ENCODE data around the gene FOCAD.
"Not testable (repeated sequence)": the region's sequence is repeated elsewhere in the genome, so short reads cannot be mapped to it uniquely, and the experiment has no call there.

The FOCAD gene

GRCh38 chr9:20651939-20652338 lies 32.1 kb upstream of the FOCAD start:
- H3K27me3 ChIP-seq (ENCODE audit: insufficient read depth, low read length), result no peaks in the 10 kb centered on the region
- no peak overlapping the region for H3K4me3 ChIP-seq (ENCODE audit: low read length)
- H3K9me3 ChIP-seq (ENCODE audit: insufficient read depth, low read depth, low read length), result no peaks in the 10 kb centered on the region
- no peak overlapping the region for H3K9ac ChIP-seq (ENCODE audit: low read depth, low read length)
- no peak overlapping the region for H3K27ac ChIP-seq (ENCODE audit: low read depth, low read length)
- H3K36me3 ChIP-seq (ENCODE audit: insufficient read depth, low read length), result no peaks in the 10 kb centered on the region
- 94% methylated on average over 4 of the region's 4 CpGs for WGBS
- no peaks in the 10 kb centered on the region for H3K4me1 ChIP-seq (ENCODE audit: insufficient read depth, low read length)

DNA sequence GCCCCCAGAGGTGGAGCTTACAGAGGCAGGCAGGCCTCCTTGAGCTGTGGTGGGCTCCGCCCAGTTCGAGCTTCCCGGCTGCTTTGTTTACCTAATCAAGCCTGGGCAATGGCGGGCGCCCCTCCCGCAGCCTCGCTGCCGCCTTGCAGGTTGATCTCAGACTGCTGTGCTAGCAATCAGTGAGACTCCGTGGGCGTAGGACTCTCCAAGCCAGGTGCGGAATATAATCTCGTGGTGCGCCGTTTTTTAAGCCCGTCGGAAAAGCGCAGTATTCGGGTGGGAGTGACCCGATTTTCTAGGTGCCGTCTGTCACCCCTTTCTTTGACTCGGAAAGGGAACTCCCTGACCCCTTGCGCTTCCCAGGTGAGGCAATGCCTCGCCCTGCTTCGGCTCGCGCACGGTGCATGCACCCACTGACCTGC lies 25.8 kb upstream of the FOCAD start:
- peak overlapping the region; percentile 7; the same call in 1 of the 2 replicates for H3K27ac ChIP-seq (ENCODE audit: low read depth, low read length)
- H3K27me3 ChIP-seq (ENCODE audit: insufficient read depth, low read length); H3K9me3 ChIP-seq (ENCODE audit: insufficient read depth, low read depth, low read length); H3K36me3 ChIP-seq (ENCODE audit: insufficient read depth, low read length): not testable (repeated sequence)
- H3K9ac ChIP-seq (ENCODE audit: low read depth, low read length), result peak overlapping the region; percentile 82
- peak overlapping the region; percentile 66 for H3K4me3 ChIP-seq (ENCODE audit: low read length)
- WGBS, result under 1% methylated on average over 25 of the region's 27 CpGs
- peaks cover 34% of the 10 kb centered on the region for H3K4me1 ChIP-seq (ENCODE audit: insufficient read depth, low read length)

DNA sequence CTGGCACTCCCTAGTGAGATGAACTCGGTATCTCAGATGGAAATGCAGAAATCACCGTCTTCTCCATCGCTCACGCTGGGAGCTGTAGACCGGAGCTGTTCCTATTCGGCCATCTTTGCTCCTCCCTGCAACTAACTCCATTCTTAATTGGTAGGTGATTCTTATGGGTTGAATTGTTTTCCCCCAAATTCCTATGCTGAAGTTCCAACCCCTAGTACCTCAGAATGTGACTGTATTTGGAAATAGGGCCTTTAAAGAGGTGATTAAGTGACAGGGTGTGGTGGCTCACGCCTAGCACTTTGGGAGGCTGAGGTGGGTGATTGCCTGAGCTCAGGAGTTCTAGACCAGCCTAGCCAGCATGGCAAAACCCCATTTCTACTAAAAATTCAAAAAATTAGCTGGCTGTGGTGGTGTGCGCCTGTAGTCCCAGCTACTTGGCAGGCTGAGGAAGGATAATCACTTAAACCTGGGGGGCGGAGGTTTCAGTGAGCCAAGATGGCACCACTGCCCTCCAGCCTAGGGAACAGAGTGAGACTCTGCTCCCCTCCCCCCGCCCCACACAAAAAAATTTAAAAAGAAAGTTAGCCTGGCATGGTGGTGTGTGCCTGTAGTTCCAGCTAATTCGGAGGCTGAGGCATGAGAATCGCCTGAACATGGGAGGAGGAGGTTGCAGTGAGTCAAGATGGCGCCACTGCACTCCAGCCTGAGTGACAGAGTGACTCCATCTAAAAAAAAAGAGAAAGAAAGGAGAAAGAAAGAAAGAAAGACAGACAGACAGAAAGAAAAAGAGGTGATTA lies 25.2 kb upstream of the FOCAD start:
- peak overlapping the region; percentile 60 for H3K27ac ChIP-seq (ENCODE audit: low read depth, low read length)
- no peaks in the 10 kb centered on the region; the same call in 1 of the 2 replicates for H3K36me3 ChIP-seq (ENCODE audit: insufficient read depth, low read length)
- H3K4me3 ChIP-seq (ENCODE audit: low read length), result peak overlapping the region; percentile 66
- H3K9ac ChIP-seq (ENCODE audit: low read depth, low read length), result peak overlapping the region; percentile 82
- 46% methylated on average over 11 of the region's 13 CpGs for WGBS
- no peaks in the 10 kb centered on the region for H3K9me3 ChIP-seq (ENCODE audit: insufficient read depth, low read depth, low read length)
- peaks cover 40% of the 10 kb centered on the region for H3K4me1 ChIP-seq (ENCODE audit: insufficient read depth, low read length)
- H3K27me3 ChIP-seq (ENCODE audit: insufficient read depth, low read length), result no peaks in the 10 kb centered on the region

- H3K27ac ChIP-seq (ENCODE audit: low read depth, low read length), result no peak overlapping the region
Measured at GRCh38 chr9:20659474-20659967, 24.5 kb upstream of the FOCAD start.

DNA sequence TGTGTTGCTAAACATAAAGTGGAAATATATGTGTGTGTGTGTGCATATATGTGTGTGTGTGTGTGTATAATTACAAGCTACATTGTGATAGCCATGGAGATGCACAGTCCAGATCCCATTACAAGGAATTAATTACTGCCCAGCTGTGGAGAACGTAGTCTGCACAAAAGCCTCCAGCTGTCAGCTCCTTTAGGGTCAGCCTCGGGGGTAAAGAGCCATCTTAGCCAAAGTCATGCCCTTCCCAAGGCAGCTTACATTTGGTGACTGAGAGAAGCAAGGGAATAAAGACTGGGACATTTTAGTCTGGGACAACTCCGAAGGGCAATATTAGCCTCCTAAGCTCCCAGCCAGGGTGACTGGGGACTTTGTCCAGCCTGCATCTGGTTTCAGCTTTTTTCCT lies 21.9 kb upstream of the FOCAD start:
- H3K4me3 ChIP-seq (ENCODE audit: low read length), result no peak overlapping the region
- no peaks in the 10 kb centered on the region; the same call in 1 of the 2 replicates for H3K36me3 ChIP-seq (ENCODE audit: insufficient read depth, low read length)
- no peak overlapping the region for H3K9ac ChIP-seq (ENCODE audit: low read depth, low read length)
- WGBS, result 69% methylated on average over 3 of the region's 3 CpGs
- H3K9me3 ChIP-seq (ENCODE audit: insufficient read depth, low read depth, low read length), result no peaks in the 10 kb centered on the region
- peaks cover 57% of the 10 kb centered on the region for H3K4me1 ChIP-seq (ENCODE audit: insufficient read depth, low read length)
- no peaks in the 10 kb centered on the region for H3K27me3 ChIP-seq (ENCODE audit: insufficient read depth, low read length)
- no peak overlapping the region for H3K27ac ChIP-seq (ENCODE audit: low read depth, low read length)

More at GRCh38 chr9:20659474-20659967, 24.5 kb upstream of the FOCAD start:
- Histone ChIP-seq H3K9ac (ENCODE audit: low read depth, low read length) (no peak overlapping the region), H3K27me3 (ENCODE audit: insufficient read depth, low read length) (no peaks in the 10 kb centered on the region), H3K4me3 (ENCODE audit: low read length) (peak overlapping the region; percentile 66), H3K36me3 (ENCODE audit: insufficient read depth, low read length) (no peaks in the 10 kb centered on the region; the same call in 1 of the 2 replicates), H3K9me3 (ENCODE audit: insufficient read depth, low read depth, low read length) (no peaks in the 10 kb centered on the region), H3K4me1 (ENCODE audit: insufficient read depth, low read length) (peaks cover 46% of the 10 kb centered on the region)
- 73% methylated on average over 2 of the region's 2 CpGs for WGBS

DNA sequence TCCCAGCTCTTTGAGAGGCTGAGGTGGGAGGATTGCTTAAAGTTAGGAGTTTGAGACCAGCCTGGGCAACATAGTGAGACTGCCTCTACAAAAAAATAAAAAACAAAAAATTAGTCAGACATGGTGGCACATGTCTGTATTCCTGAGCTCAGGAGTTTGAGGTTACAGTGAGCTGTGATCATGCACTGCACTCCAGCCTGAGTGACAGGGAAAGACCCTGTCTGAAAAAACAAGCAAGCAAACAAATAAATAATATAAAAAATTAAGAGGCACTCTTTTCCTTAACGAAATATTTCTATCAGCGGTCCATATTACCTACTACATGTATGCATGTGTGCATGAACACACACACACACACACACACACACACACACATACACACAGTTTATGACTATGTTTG lies 20.9 kb upstream of the FOCAD start:
- no peak overlapping the region for H3K27ac ChIP-seq (ENCODE audit: low read depth, low read length)
- peaks cover 62% of the 10 kb centered on the region for H3K4me1 ChIP-seq (ENCODE audit: insufficient read depth, low read length)
- no peak overlapping the region for H3K4me3 ChIP-seq (ENCODE audit: low read length)
- 94% methylated on average over 2 of the region's 2 CpGs for WGBS
- H3K27me3 ChIP-seq (ENCODE audit: insufficient read depth, low read length), result no peaks in the 10 kb centered on the region
- H3K9me3 ChIP-seq (ENCODE audit: insufficient read depth, low read depth, low read length), result no peaks in the 10 kb centered on the region
- H3K36me3 ChIP-seq (ENCODE audit: insufficient read depth, low read length), result no peaks in the 10 kb centered on the region; the same call in 1 of the 2 replicates
- H3K9ac ChIP-seq (ENCODE audit: low read depth, low read length), result no peak overlapping the region

- Histone ChIP-seq H3K36me3 (ENCODE audit: insufficient read depth, low read length) (no peaks in the 10 kb centered on the region; the same call in 1 of the 2 replicates), H3K27ac (ENCODE audit: low read depth, low read length) (peak overlapping the region; percentile 69; the same call in 1 of the 2 replicates), H3K4me3 (ENCODE audit: low read length) (no peak overlapping the region), H3K9me3 (ENCODE audit: insufficient read depth, low read depth, low read length) (no peaks in the 10 kb centered on the region), H3K27me3 (ENCODE audit: insufficient read depth, low read length) (no peaks in the 10 kb centered on the region), H3K4me1 (ENCODE audit: insufficient read depth, low read length) (peaks cover 57% of the 10 kb centered on the region), H3K9ac (ENCODE audit: low read depth, low read length) (no peak overlapping the region)
- 34% methylated on average over 2 of the region's 3 CpGs for WGBS
Measured at GRCh38 chr9:20664501-20664900, 19.6 kb upstream of the FOCAD start.

DNA sequence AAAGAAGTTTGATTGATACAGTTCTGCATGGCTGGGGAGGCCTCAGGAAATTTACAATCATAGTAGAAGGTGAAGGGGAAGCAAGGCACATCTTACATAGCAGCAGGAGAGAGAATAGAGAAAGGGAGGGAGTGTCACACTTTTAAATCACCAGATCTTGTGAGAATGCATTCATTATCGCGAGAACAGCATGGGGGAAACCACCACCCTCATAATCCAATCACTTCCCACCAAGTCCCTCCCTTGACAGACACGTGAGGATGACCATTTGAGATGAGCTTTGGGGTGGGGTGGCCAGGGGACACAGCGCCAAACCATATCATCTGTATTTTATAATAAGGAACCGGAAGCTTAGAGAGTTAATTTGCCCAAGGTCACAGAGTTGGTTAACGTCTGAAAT lies 13.7 kb upstream of the FOCAD start:
- 76% methylated on average over 5 of the region's 6 CpGs for WGBS
- peaks cover 17% of the 10 kb centered on the region for H3K4me1 ChIP-seq (ENCODE audit: insufficient read depth, low read length)
- no peaks in the 10 kb centered on the region for H3K9me3 ChIP-seq (ENCODE audit: insufficient read depth, low read depth, low read length)
- no peaks in the 10 kb centered on the region for H3K36me3 ChIP-seq (ENCODE audit: insufficient read depth, low read length)
- no peak overlapping the region for H3K9ac ChIP-seq (ENCODE audit: low read depth, low read length)
- H3K4me3 ChIP-seq (ENCODE audit: low read length), result no peak overlapping the region
- H3K27ac ChIP-seq (ENCODE audit: low read depth, low read length), result no peak overlapping the region
- no peaks in the 10 kb centered on the region for H3K27me3 ChIP-seq (ENCODE audit: insufficient read depth, low read length)

GRCh38 chr9:20671635-20672034 lies 12.4 kb upstream of the FOCAD start:
- no peaks in the 10 kb centered on the region for H3K27me3 ChIP-seq (ENCODE audit: insufficient read depth, low read length)
- H3K9ac ChIP-seq (ENCODE audit: low read depth, low read length), result no peak overlapping the region
- peaks cover 15% of the 10 kb centered on the region for H3K4me1 ChIP-seq (ENCODE audit: insufficient read depth, low read length)
- H3K36me3 ChIP-seq (ENCODE audit: insufficient read depth, low read length), result no peaks in the 10 kb centered on the region
- H3K4me3 ChIP-seq (ENCODE audit: low read length), result no peak overlapping the region
- no peak overlapping the region for H3K27ac ChIP-seq (ENCODE audit: low read depth, low read length)
- no peaks in the 10 kb centered on the region for H3K9me3 ChIP-seq (ENCODE audit: insufficient read depth, low read depth, low read length)
- 96% methylated on average over 4 of the region's 4 CpGs for WGBS

DNA sequence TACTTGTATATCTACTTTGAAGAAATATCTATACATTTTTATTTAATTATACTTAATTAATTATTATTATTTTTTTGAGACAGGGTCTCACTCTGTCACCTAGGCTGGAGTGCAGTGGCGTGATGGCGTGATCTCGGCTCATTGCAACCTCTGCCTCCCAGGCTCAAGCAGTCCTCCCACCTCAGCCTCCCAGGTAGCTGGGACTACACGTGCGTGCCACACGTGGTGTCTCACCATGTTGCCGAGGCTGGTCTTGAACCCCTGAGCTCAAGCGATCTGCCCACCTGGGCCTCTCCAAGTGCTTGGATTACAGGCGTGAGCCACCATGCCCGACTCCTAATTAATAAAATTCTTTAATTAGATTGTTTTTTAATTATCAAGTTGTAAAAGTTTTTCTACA lies 10.5 kb upstream of the FOCAD start:
- H3K9me3 ChIP-seq (ENCODE audit: insufficient read depth, low read depth, low read length), result not testable (repeated sequence)
- 99% methylated on average over 8 of the region's 10 CpGs for WGBS

GRCh38 chr9:20681467-20681866 lies 2.6 kb upstream of the FOCAD start:
- H3K4me3 ChIP-seq (ENCODE audit: low read length), result no peak overlapping the region
- H3K4me1 ChIP-seq (ENCODE audit: insufficient read depth, low read length), result peaks cover 9% of the 10 kb centered on the region; the same call in 1 of the 2 replicates
- no peak overlapping the region for H3K27ac ChIP-seq (ENCODE audit: low read depth, low read length)
- H3K9ac ChIP-seq (ENCODE audit: low read depth, low read length), result no peak overlapping the region
- H3K36me3 ChIP-seq (ENCODE audit: insufficient read depth, low read length), result no peaks in the 10 kb centered on the region
- H3K9me3 ChIP-seq (ENCODE audit: insufficient read depth, low read depth, low read length), result no peaks in the 10 kb centered on the region
- H3K27me3 ChIP-seq (ENCODE audit: insufficient read depth, low read length), result no peaks in the 10 kb centered on the region
- 97% methylated on average over 2 of the region's 2 CpGs for WGBS

More for the DNA sequence above, 10.5 kb upstream of the FOCAD start:
- H3K27me3 ChIP-seq (ENCODE audit: insufficient read depth, low read length); H3K4me1 ChIP-seq (ENCODE audit: insufficient read depth, low read length); H3K4me3 ChIP-seq (ENCODE audit: low read length); H3K9ac ChIP-seq (ENCODE audit: low read depth, low read length); H3K27ac ChIP-seq (ENCODE audit: low read depth, low read length); H3K36me3 ChIP-seq (ENCODE audit: insufficient read depth, low read length): not testable (repeated sequence)
